ENCODE data around the gene FBXW9. TPM values are rescaled to one million over a fixed set of nuclear protein-coding genes. Genes with fewer than 3 reads are reported as not detected.

The FBXW9 gene
- total RNA-seq, 1 experiment from 2014 or later, result 14.0 TPM

DNA sequence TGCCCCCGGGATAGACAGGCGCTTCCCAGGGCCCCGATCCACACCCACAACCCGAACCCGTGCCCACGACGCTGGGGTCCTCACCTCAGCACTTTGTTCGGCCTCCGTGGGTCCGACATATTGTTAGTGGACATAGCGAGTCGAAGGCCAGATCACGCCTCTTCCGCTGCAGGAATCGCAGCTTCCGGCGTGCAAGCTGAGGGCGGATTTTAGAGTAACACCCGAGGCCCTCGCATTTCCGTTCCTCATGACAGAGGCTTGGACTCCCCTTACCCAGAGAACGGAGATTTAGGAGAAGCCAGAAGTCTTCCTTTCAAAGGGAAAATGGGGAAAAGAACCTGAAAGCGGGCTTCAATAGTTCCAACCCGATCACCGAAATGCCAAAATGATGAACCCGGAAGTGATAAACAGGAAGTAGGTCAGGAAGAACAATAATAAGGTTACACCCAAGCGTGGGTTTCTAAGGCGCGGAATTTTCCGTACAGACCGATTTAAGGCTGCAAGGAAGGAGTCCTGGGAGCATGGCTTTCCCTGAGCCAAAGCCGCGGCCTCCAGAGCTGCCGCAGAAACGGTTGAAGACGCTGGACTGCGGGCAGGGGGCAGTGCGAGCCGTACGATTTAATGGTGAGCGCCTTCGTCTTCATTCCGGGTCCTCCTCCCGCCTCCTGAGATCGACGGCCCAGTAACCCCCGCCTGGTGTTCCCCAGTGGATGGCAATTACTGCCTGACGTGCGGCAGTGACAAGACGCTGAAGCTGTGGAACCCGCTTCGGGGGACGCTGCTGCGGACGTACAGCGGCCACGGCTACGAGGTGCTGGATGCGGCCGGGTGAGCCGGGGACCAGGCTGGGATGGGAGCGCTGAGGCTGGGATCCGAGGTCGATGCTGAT is 26.9 kb downstream of the FBXW9 start:
- Histone ChIP-seq H3K4me3 (replicated peaks in 1 of 2; ENCODE audit: low read depth in 1 of 2, low read length in 2 of 2) (peak overlapping the region; percentile 95 to 98), H3K4me2 (ENCODE audit: low read length) (peak overlapping the region; percentile 92), H3K79me2 (ENCODE audit: insufficient read depth, low read length) (peaks cover 29% of the 10 kb centered on the region; the same call in 1 of the 2 replicates), H3K27ac (ENCODE audit: low read depth, low read length) (peak overlapping the region; percentile 88), H3K9me2 (ENCODE audit: insufficient read depth) (no peaks in the 10 kb centered on the region), H3K9ac (ENCODE audit: low read length) (peak overlapping the region; percentile 90), H3K9me3 (ENCODE audit: control insufficient read depth in 1 of 2, insufficient read depth in 1 of 2, low read depth in 1 of 2, low read length in 2 of 2) (no peaks in the 10 kb centered on the region), H4K20me1 (ENCODE audit: insufficient read depth) (no peaks in the 10 kb centered on the region), H3K4me1 (ENCODE audit: control insufficient read depth in 1 of 2, insufficient read depth in 2 of 2, low read length in 2 of 2) (peaks cover 19 to 36% of the 10 kb centered on the region in 2 experiments), H2AFZ (ENCODE audit: low read depth, low read length, poor library complexity, severe bottlenecking) (peak overlapping the region; percentile 79), H3K36me3 (ENCODE audit: control insufficient read depth in 1 of 2, insufficient read depth in 2 of 2, low read length in 2 of 2) (peaks cover 4 to 19% of the 10 kb centered on the region in 2 experiments; a peak in 3 of 4 replicates), H3K27me3 (ENCODE audit: insufficient read depth, low read length) (no peaks in the 10 kb centered on the region)
- DNase-seq (ENCODE audit: low read depth, low spot score) (peak; percentile 82), ATAC-seq (peak; percentile 52)
- intact Hi-C loops (cut with micrococcal nuclease), result loop anchor here (1.0 to 10.0 kb wide), 3 partner anchors 12 to 745 kb away; partner anchors contain the start of genes DHPS, ZNF490, ZNF700 and ZNF791
- CTCF ChIA-PET, result interaction anchor here (0.5 kb wide), 1 partner anchor 640 kb away, joined by 5 read pairs; no protein-coding TSS in a partner anchor
- RAD21 ChIA-PET (ENCODE audit: low non-redundant PET in 1 of 2, low total read pairs in 2 of 2, uncharacterized antibody in 2 of 2, unreplicated experiment in 2 of 2), result no interaction called here
- TSS peak; percentile 79 for BruUV-seq (replicated peaks)
- POLR2A ChIA-PET, result interaction anchor here (1.0 kb wide), 1 partner anchor 12 kb away, joined by 4 read pairs; the partner anchor contains the start of gene DHPS
- TF ChIP-seq YY1 (IDR thresholded peaks at IDR 0.05; ENCODE audit: extremely low read depth, insufficient replicate concordance, low read depth, low read length) (peak; percentile 82), JUND (IDR thresholded peaks at IDR 0.05) (no peak), ZFX (IDR thresholded peaks at IDR 0.05) (peak; percentile 68; the same call in 1 of the 2 replicates), EGR1 (IDR thresholded peaks at IDR 0.05; ENCODE audit: low read depth) (peak; percentile 81), MAX (IDR thresholded peaks at IDR 0.05) (peak; percentile 78), SP1 (IDR thresholded peaks at IDR 0.05; ENCODE audit: low read depth) (peak; percentile 55; the same call in 1 of the 2 replicates), CBX3 (IDR thresholded peaks at IDR 0.05; ENCODE audit: low read depth) (peak; percentile 22; the same call in 1 of the 2 replicates), SIN3A (IDR thresholded peaks at IDR 0.05; ENCODE audit: low read depth) (peak; percentile 64), CTCF (IDR thresholded peaks at IDR 0.05 in 2 of 3, conservative IDR thresholded peaks at IDR 0.05 in 1 of 3; ENCODE audit: borderline replicate concordance in 1 of 3, insufficient read depth in 1 of 3, low read depth in 2 of 3, low read length in 2 of 3) (no peak), ELF1 (IDR thresholded peaks at IDR 0.05; ENCODE audit: borderline replicate concordance, low read depth) (peak; percentile 95; the same call in 1 of the 2 replicates), EZH2phosphoT487 (IDR thresholded peaks at IDR 0.05; ENCODE audit: borderline replicate concordance) (no peak), ZNF274 (IDR thresholded peaks at IDR 0.05; ENCODE audit: low read depth, low read length) (no peak), POLR2AphosphoS5 (IDR thresholded peaks at IDR 0.05; ENCODE audit: low read depth, low read length) (peak; percentile 71), ZBTB33 (IDR thresholded peaks at IDR 0.05; ENCODE audit: extremely low read depth, insufficient replicate concordance, low read length) (no peak), RAD21 (IDR thresholded peaks at IDR 0.05; ENCODE audit: low read depth) (no peak), ATF3 (IDR thresholded peaks at IDR 0.05) (no peak)
- TF ChIP-seq, protein P1, sequence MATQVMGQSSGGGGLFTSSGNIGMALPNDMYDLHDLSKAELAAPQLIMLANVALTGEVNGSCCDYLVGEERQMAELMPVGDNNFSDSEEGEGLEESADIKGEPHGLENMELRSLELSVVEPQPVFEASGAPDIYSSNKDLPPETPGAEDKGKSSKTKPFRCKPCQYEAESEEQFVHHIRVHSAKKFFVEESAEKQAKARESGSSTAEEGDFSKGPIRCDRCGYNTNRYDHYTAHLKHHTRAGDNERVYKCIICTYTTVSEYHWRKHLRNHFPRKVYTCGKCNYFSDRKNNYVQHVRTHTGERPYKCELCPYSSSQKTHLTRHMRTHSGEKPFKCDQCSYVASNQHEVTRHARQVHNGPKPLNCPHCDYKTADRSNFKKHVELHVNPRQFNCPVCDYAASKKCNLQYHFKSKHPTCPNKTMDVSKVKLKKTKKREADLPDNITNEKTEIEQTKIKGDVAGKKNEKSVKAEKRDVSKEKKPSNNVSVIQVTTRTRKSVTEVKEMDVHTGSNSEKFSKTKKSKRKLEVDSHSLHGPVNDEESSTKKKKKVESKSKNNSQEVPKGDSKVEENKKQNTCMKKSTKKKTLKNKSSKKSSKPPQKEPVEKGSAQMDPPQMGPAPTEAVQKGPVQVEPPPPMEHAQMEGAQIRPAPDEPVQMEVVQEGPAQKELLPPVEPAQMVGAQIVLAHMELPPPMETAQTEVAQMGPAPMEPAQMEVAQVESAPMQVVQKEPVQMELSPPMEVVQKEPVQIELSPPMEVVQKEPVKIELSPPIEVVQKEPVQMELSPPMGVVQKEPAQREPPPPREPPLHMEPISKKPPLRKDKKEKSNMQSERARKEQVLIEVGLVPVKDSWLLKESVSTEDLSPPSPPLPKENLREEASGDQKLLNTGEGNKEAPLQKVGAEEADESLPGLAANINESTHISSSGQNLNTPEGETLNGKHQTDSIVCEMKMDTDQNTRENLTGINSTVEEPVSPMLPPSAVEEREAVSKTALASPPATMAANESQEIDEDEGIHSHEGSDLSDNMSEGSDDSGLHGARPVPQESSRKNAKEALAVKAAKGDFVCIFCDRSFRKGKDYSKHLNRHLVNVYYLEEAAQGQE (IDR thresholded peaks at IDR 0.05; ENCODE audit: low read depth), result no peak
